GM18507 (cell line): Measurements from ENCODE around the gene ATP4A.
A peak's percentile ranks its signal among the peaks of the same experiment; 100 is the strongest.

Experiments used
- DNase-seq: peaks from one replicate; pipeline ENCODE4 v3.0.0; 2011; ENCODE audit warnings: low read depth; ENCODE audit not compliant: insufficient read length; ENCODE audit errors: extremely low spot score
- FAIRE-seq: peaks from 2 replicates; lab custom pipeline; 2011; peaks lifted over from hg19 to GRCh38; lab: Jason Lieb, UNC

ATP4A gene

DNA sequence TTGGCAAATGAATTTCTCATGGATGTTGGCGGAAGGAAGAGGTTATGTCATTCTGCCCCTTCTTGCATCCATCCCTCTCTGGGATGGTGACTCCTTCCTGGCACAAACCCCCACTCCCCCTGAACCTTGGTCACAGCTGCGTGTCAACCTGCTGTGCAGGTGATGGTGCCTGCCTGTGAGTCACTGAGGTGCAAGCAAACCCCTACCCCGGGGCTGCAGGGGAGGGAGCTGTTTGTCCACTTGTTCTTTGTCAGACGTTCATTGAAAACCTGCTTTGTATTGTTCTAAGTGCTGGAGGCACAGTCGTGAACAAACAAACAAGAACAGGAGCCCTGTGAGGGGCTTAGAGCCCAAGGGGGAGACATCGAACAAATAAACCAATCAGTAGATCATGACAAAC, 32.2 kb downstream of the ATP4A start:
- FAIRE-seq: no peak
- no peak for DNase-seq

DNA sequence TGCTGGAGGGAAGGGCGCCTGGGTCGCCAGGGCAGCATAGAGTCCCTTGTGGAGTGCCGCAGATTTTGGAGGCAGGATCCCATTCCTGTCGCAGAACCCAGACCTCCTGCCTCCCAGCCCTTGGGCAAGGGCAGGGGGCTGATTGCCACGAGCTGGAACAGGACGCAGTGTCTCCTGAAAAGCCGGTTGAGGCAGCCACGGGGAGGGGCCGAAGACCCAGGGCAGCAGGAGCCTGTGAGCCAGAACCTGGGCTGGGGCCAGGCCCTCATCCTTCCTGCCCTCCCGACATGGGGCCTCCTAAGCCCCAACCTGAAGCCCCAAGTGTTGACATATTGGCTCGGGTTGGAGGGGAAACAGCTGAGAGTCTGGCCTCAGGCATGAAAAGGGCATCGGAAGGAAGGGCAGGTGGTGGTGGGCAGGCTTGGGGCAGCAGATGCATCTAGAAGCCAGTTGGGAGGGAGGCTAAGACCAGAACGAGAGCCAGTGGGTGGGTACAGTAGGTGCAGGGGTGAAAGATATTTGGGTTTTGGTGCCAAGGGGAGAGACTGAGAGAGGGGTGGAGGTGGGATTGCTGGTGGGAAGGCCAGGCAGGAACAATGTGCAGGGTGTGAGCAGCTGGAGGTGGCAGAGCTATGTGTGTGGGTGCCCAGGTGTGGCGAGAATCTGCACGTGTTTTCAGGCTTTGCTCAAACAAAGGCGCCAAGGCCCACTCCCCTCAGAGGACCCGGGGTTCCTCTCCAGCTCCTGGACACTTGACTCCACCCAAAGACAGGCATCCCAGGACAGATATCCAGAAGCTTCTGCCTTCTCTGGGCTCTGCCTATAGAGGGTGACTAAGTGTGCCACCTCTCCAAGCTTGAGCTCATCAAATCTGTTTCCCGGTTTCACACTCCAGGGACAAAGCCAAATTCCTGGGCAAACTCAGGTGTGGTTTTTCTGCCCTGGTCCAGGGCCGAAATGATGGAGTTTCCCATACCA, 33.9 kb downstream of the ATP4A start:
- DNase-seq: no peak
- no peak for FAIRE-seq

DNA sequence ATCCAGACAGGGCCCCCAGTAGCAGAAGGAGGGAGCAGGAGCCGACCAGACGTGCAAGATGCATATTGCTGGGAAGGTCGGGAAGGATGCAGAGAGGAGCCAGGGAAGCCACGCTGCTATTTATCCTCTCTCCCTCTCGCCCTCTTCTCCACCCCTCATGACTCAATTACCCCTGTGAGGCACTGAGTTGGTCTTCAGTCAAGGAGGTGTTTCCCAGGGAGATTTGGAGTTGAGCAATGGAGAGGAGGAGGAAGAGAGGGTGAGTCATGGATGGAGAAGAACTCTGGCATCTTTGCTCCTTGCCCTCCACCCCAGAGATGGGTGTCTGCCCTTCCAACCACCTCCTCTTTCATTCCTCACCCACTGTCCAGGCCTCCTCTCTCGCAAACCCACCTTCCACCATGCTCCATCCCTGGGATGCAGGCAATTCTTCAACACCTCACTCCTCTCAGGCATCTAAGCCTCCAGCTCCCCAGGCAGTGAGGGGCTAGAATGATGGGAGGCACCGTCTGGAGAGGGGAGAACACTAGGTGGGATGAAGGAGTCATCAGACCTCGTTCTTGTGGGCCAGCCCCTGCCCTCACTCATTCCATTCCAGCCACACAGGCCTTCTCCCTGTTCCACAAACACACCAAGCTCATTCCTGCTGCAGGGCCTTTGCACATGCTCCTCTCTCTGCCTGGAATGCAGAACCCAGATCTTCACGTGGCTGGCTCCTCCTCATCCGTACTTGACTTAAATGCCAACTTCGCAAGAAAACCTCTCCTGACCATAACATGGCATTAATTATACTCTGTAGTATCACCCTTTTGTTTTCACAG, 35.0 kb downstream of the ATP4A start, which contains the start of gene SBSN:
TSS of gene SBSN (minus strand) at position 94 of the 821 bp plus-strand sequence. CDS start at position 64, 30 bp downstream.
- no peak for FAIRE-seq
- no peak for DNase-seq

DNA sequence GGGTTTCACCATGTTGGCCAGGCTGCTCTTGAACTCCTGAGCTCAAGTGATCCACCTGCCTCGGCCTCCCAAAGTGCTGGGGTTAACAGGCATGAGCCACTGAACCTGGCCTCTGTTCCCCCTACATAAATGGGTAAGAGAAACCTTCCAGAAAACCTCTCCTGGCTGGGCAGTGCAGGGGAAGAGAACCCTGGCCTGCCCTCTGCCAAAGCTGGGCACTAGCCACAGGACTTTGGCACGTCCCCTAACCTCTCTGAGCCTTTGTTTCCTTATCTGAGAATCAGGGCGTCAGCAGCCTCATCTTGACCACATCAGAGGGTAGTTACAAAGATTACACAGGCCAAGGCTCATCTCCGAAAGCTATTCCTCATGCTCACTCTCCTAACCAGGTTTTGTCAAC, 37.6 kb downstream of the ATP4A start:
- no peak for FAIRE-seq
- DNase-seq: no peak

DNA sequence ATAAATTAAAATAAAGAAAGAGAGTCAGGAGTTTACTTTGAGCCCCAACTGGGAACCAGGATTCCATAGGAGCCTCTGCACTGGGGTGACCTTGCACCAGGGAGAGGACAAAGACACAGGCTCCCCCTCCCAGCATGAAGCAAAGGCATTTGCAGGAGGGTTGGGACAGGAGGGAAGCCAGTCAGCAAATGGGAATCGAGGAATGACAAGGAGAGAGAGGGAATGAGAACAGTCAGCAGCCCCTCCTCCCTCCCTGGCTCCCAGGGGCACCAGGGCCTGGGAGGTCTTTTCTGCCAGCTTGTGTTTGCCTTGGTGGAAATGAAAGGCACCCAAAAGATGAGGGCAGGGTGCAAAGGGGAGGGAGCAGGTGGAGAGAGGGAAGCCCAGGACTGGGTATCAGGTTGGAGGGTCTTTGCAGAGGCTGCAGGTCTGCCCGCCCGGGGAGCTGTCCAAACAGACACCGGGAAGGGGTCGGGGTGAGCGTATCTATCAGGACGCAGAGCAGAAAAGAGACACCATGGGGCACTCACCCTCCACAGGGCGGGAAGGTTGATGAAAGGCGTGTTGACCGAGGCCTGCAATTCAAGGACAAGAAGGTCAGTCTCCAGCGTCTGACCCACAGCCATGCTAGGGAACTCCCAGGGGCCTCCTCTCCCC, 39.1 kb downstream of the ATP4A start:
- DNase-seq (no peak), FAIRE-seq (no peak)

DNA sequence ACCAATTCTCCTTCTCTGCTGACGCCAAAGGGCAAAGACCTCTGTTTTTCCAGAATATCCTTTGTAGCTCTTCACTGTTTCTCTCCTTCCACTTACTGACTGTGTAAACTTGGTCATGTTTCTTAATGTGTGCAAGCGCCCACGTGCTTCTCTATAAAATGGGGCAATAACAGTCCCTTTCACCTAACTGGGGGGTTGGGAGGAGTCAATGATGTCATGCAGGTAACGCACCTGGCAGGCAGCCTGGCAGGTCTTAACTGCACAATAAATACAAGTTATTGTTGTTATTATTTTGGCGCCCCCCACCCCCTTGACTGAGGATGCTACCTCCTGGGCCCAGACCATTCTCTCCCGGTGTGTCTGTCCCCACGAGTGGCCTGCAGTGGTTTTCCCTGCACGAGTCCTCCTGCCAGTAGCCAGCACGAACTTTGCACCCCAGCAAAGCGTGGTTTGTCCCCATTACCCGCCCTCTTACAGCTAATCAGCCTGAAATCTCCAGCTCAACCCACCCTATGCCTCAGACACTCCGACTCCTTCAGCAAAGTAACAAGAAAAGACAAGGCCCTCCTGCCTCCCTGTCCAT, 40.6 kb downstream of the ATP4A start:
- no peak for DNase-seq
- FAIRE-seq: no peak

DNA sequence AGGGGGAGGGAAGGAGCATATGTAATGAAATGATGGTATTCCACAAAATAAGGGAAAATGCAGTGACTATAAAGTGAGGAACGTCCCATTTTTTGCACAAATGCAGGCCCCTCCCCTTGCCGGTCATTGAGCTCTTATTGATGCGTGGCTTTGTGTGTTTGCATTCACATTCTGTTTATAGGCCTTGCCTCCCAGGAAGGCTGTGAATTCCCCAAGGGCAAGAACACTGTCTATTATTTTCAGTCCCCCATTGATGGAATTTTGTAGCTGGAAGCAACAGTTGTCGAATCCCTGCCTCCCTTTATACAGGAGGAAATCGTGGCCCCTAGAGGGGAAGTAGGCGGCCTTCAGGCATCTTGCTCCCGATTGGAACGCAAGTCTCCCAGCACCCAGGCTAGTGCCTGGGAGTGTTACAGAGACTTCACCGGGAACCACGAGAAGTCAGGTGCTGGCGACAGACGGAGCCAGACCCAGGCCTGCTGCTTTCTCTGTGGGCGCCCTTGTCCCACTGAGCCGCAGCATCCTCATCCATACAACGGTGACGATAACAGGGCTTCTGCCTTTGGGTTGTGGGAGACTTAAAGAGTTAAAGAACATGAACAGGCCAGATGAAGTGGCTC, 42.2 kb downstream of the ATP4A start:
- DNase-seq: no peak
- no peak for FAIRE-seq

DNA sequence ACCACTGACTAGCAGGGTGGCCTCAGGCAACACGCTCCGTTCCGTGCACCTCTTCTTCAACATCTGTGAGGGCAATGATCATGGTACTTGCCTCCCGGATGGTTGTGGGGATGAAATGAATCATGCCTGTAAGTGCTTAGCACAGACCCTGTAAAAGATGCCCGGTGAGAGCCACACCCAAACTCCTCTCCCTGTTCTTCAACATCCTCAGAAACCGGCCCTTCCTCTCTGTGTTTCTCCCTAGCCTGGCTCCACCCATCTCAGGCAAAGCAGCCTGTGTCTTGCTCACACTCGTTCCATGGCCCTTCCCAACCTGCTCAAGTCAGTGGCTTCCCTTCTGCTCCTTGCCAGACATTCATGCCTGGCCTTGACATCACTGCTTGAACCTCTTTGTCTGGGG, 44.2 kb downstream of the ATP4A start:
- no peak for DNase-seq

DNA sequence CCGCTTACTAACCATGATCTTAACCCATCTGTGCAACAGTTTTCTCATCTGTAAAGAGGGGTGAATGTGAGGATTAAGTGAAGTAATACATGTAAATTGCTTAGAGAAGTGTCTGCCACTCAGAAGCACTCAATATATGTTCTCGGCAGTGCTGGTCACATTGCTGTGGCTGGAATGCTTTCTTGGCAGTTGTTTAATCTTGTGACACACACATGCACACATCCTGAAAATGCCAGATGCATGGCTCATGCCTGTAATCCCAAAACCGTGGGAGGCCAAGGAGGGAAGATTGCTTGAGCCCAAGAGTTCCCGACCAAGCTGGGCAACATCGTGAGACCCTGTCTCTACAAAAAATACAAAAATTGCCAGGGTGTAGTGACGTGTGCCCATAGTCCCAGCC, 45.1 kb downstream of the ATP4A start:
- DNase-seq: no peak
- no peak for FAIRE-seq

More for the DNA sequence above, 44.2 kb downstream of the ATP4A start:
- FAIRE-seq: no peak

DNA sequence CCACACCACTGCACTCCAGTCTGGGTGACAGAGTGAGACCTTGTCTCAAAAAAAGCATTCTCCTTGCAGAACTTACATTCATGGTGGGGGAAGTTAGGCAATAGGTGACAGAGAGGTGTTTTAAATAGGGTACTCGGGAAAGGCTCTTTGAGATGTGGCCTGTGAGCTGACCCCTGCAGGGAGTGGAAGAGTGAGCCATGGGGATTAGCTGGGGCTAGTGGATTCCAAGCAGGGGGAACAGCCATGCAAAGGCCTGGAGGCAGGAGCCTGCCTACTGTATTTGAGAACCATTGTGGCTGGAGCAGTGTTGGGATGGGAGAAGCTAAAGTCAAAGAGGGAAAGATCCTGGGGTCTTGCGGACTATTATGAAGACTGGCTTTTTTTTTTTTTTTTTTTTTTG, 46.1 kb downstream of the ATP4A start:
- FAIRE-seq: no peak
- DNase-seq: no peak

DNA sequence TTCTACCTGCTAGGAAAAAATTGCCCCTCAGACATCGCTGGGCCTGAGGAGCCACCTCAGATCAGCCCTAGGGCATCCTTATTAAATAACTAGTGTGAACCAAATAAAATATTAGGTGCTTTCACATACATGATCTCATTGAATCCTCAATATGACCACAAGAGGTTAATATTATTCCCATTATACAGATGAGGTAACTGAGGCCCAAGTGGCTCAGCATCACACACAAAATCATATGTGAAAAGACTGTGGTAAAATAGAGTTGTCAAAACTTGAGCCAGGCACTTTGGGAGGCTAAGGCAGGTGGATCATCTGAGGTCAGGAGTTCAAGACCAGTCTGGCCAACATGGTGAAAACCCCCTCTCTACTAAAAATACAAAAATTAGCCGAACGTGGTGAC, 47.1 kb downstream of the ATP4A start:
- no peak for FAIRE-seq
- DNase-seq: no peak

DNA sequence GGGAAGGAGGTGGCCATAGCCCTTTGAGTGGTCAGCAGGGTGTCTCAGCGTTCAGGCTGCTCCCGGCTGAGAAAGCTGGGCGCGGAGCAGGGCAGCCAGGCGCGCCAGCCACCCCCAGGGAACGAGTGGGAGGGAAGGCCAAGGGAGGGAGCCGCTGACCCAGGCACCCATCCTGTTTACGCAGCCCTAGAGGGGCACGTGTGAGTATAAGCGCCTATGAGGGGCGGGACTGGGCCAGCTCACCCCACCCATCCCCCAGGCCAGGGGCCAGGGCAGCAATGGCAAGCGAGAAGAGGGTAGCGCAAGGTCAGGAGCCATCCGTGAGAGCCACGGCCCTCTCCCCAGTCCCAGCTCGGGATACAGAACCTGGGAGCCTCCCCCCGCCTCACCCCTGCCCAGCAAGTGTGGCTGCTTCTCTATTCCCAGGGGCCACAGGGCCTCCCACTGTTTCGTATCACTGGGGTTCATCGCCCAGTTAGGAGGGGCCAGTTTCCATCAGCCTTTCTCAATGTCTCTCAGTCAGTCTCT, 49.1 kb downstream of the ATP4A start:
- no peak for FAIRE-seq
- DNase-seq: no peak

DNA sequence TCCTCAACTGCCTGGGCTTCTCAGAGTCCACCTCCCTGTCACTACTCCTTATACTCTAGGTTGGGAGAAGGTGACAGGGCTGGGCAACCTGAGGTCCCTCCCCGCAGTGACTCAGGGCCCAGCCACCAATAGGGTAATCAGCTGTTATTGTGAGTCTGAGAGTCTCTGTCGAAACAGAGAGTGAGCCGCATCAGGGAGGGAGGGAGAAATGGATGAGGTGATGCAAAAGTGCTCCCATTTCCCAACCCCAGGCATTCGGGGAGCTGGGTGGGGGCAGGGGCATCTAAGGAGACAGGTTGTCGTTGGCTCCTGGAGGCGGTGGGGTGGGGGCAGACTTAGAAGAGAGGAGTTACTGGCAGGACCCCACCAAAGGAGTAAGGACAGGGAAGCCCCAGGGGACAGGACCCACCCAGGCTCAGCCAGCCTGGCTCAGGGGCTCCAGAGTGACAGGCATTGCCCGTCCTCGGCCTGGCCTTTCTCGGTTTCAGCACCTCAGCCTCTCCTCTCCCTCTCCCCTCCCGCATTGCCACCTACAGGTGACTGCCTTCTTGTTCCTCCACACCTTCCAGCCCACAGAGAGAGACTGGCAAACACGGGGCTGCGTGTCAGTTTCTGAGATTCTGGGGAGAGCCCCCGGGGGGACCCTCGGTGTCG, 49.7 kb downstream of the ATP4A start, which contains the start of gene DMKN:
TSS of gene DMKN (minus strand) at position 22 of the 654 bp plus-strand sequence. CDS start 174 bp downstream, outside the sequence.
- DNase-seq: no peak

DNA sequence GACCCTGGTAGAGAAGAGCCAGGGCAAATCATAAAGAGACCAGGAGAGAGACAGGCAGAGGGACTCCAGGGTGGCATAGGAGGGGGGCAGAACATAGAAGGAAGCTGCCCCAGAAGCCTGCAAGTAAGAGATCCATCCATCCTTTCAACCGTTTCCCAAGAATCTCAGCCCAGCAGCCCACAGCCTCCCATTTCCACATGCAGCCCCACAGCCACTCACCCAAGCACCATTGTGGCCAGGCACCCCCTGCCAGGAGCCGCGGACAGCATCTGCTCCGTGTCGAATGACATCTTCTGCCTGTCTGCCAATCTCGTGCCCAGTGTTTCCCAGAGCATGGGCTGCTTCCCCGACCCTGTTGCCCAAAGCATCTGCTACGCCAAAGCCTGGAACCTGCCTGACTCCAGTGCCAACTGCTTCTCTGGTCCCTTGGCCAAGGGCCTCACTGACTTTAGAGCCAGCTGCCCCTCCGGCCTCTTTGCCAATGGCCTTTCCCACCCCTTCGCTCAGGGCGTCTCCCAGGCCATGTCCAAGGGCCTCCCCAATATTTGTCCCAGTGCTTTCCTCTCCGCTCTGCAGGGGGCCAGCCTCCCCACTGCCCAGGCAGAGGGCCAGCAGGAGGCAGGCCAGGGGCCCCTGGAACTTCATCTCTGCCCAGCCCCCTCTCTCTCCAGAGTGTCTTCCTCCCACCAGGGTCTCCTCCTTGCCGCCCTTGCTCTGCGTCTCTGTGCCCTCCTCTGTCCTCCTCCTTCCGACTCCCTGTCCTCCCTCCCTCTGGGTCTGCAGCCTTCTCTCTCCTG, 50.4 kb downstream of the ATP4A start:
- DNase-seq: no peak
- FAIRE-seq: no peak

More for the DNA sequence above, 49.7 kb downstream of the ATP4A start, which contains the start of gene DMKN:
- FAIRE-seq: no peak

DNA sequence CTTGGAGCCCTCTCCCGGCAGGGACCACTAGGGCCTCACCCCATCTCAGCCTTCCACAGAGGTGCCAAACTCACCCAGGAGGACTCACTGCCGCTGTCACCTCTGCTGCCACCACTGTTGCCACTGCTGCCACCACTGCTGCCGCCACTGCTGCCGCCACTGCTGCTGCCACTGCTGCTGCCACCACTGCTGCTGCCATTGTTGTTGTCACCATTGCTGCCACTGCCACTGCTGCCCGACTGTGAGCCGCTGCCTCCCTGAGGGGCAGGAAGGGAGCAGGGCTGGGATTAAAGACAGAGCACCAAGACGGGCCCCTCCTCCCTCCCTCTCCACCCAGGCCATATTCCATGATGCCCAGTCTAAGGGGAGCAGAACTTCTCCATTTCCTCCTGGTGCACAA, 52.1 kb downstream of the ATP4A start:
- FAIRE-seq (no peak), DNase-seq (no peak)

DNA sequence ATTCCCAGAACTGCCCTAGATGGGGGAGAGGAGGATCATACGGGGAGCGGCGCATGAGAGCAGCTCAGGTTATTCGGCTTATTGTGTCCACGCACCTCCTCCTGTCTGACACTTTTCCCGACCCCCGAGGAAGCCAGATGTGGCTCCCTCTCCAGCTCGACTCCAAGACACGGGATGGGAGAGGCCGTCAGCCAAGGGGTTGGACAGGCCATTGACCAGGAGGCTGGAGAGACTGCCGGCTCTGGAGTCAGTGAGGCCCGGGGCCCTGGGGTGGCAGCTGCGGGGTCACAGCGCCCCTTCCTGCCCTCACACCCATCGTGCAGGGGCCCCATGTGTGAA, 52.9 kb downstream of the ATP4A start:
- DNase-seq (no peak), FAIRE-seq (no peak)

DNA sequence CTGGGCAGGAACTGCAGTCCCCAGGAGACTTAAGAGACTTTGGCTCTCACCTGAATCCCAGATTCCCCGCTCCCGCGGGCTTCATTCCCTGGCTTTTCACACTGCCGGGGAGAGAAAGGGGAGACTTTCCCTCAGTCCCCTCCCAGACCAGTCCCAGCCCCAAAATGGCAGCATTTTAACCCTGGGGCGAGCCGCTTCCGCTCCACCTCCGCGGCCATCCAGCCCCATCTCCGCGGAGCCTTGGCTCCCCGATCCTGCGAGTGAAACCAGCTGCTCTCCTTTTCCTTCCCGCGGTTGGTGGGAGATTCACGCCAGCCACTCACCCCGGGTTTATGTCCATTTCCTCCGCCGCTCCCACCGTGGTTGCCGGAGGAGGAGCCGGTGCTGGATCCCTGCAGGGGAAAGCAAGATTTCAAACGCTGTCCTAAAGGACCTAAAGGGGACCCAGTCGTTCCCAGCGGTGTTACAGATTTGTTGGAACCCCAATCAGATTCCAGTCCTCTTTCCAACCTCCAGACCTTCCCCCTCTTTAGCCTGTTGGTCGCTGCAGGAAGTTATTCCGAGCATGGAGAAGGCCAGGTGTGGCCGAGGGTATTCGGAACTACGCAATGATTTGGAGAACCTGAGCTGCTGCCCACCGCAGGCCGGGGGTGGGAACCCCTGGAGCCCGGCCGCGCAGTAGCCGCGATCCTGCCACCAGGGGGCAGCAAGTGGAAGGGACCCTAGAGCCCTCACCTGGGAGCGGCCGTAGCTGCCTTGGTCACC, 53.4 kb downstream of the ATP4A start:
- FAIRE-seq: peak; percentile 88

More for the DNA sequence above, 53.4 kb downstream of the ATP4A start:
- peak; percentile 75 for DNase-seq
